HCT116 (cell line): ENCODE measurements around the gene SLC6A7.

Source experiments
- CTCF ChIP-seq, 3 experiments: fragments of 200-600 bp in 1 of 3; sonication (generic) in 1 of 3; IDR thresholded peaks in 2 of 3; conservative IDR thresholded peaks in 1 of 3; 2 replicates each; pipeline ENCODE4 v1.5.1; 2012 to 2017; ENCODE audit warnings: low read depth in 2 of 3, low read length in 2 of 3, antibody characterized with exemption in 1 of 3, borderline replicate concordance in 1 of 3, control low read depth in 1 of 3, mild to moderate bottlenecking in 1 of 3, mixed read lengths in 1 of 3, mixed run types in 1 of 3, moderate library complexity in 1 of 3; ENCODE audit not compliant: insufficient read depth in 1 of 3
- EGR1 ChIP-seq: IDR thresholded peaks from 2 replicates; pipeline ENCODE4 v1.6.1; 2012; ENCODE audit warnings: low read depth
- EZH2 ChIP-seq: fragments of 200-600 bp; sonication (generic); IDR thresholded peaks from 2 replicates; pipeline ENCODE4 v1.6.1; 2017; ENCODE audit warnings: antibody characterized with exemption, mixed run types
- POLR2A ChIP-seq: IDR thresholded peaks from 2 replicates; pipeline ENCODE4 v1.7.0; 2011; ENCODE audit warnings: borderline replicate concordance; ENCODE audit not compliant: insufficient read depth, insufficient read length; ENCODE audit errors: extremely low read depth
- POLR2AphosphoS5 ChIP-seq: IDR thresholded peaks from 2 replicates; pipeline ENCODE4 v1.6.1; 2011; ENCODE audit warnings: mild to moderate bottlenecking, low read depth, low read length, moderate library complexity
- REST ChIP-seq: IDR thresholded peaks from 2 replicates; pipeline ENCODE4 v1.6.1; 2012; ENCODE audit warnings: low read depth
- SIN3A ChIP-seq: IDR thresholded peaks from 2 replicates; pipeline ENCODE4 v1.6.1; 2012; ENCODE audit warnings: low read depth
- SP1 ChIP-seq: IDR thresholded peaks from 2 replicates; pipeline ENCODE4 v1.6.1; 2012; ENCODE audit warnings: low read depth
- TCF7L2 ChIP-seq: IDR thresholded peaks from 2 replicates; pipeline ENCODE4 v1.7.0; 2011; ENCODE audit warnings: borderline replicate concordance, inconsistent platforms; ENCODE audit not compliant: insufficient read depth, insufficient read length; ENCODE audit errors: extremely low read depth
- ZBTB33 ChIP-seq: IDR thresholded peaks from 2 replicates; pipeline ENCODE4 v1.6.1; 2011; ENCODE audit warnings: mild to moderate bottlenecking, low read length, moderate library complexity; ENCODE audit not compliant: insufficient replicate concordance; ENCODE audit errors: extremely low read depth
- ZNF274 ChIP-seq: fragments of 200-500 bp; sonication (Bioruptor generic); IDR thresholded peaks from 2 replicates; pipeline ENCODE4 v1.6.1; 2014; ENCODE audit warnings: mild to moderate bottlenecking, low read depth, low read length, inconsistent platforms

GRCh38 chr5:150229571-150229970 is 39.7 kb downstream of the SLC6A7 start:
- TF ChIP-seq POLR2A (no peak), CTCF (IDR thresholded peaks at IDR 0.05 in 2 of 3, conservative IDR thresholded peaks at IDR 0.05 in 1 of 3; ENCODE audit: borderline replicate concordance in 1 of 3, insufficient read depth in 1 of 3, low read depth in 2 of 3, low read length in 2 of 3) (no peak), TCF7L2 (no peak), POLR2AphosphoS5 (no peak), EZH2 (no peak), SIN3A (no peak), EGR1 (no peak), ZNF274 (no peak), REST (no peak), ZBTB33 (no peak), SP1 (no peak)
